Hindlimb muscle (tissue), 1 donor: ENCODE results near the gene ELP5. TPM values are rescaled to one million over a fixed set of nuclear protein-coding genes. Genes with fewer than 3 reads are reported as not detected.

Experiments used
- DNase-seq: peaks from one replicate; pipeline ENCODE4 v3.0.0-alpha.2; 2013
- polyA plus RNA-seq: library from polyadenylated mRNA; unstranded; fragments of 120-200 nt; gene quantifications from one replicate; pipeline ENCODE4 v1.2.1, GENCODE V29; 2013; ENCODE audit not compliant: insufficient read length

The ELP5 gene
- 46.1 TPM for polyA plus RNA-seq

DNA sequence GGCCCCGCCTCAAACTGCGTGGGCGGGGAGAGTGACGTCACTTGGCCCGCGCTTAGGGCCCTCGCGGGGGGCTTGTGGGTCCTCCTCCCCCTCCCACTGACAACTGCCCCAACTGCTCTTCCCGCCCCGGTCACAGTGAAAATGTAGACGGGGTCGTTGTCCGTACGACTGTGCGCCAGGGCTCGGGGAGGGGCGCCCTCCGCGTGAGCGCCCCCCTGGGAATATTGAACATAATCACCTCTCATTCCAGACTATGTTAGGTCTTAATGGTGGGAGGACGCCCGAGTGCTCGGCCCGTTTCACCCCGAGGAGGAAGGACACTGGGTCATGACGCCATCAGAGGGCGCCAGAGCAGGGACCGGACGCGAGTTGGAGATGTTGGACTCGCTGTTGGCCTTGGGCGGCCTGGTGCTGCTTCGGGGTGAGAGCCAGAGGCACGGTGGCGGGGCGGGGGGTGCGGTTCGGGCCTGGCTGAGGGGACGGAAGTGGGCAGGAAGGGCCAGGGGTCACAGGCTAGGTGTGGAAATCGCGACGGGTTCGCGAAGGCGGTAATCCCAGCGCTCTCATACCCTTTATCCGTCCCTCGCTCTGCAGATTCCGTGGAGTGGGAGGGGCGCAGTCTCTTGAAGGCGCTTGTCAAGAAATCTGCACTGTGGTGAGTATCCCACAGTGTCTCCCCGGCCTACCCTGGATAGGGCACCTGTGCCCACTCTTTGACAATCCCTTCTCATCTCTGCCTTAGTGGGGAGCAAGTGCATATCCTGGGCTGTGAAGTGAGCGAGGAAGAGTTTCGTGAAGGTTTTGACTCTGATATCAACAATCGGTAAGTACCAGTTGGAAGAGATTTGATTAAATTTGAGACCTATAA is at the start of gene ELP5:
Gene ELP5, plus strand, starts transcription at position 40 of the 868 bp plus-strand sequence. Its CDS starts 336 bp downstream, at position 376.
- peak; percentile 94 for DNase-seq

- DNase-seq: no peak
Measured at GRCh38 chr17:7203391-7203790, 48.6 kb upstream of the ELP5 start.

DNA sequence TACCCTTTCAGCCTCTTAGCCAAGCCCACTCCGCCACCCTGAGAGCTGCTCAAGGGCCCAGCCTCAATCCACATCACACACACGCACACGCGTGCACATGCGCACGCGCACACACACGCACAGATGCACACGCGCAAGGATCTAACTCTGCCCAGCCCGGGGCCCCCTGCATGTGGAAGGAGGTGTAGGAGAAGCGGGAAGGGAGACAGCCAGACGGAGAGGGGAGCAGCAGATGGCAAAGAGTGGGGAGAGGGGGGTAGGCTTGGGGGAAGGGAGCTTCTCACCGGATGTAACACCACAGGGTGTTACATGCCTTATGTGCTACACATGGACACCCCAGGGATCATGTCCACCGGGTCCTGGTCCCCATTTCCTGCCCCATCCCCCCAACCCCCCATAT is 47.7 kb upstream of the ELP5 start:
- DNase-seq: no peak

GRCh38 chr17:7204828-7205461 is 47.1 kb upstream of the ELP5 start:
- peak; percentile 88 for DNase-seq

GRCh38 chr17:7205561-7205960 is 46.5 kb upstream of the ELP5 start:
- DNase-seq: no peak

DNA sequence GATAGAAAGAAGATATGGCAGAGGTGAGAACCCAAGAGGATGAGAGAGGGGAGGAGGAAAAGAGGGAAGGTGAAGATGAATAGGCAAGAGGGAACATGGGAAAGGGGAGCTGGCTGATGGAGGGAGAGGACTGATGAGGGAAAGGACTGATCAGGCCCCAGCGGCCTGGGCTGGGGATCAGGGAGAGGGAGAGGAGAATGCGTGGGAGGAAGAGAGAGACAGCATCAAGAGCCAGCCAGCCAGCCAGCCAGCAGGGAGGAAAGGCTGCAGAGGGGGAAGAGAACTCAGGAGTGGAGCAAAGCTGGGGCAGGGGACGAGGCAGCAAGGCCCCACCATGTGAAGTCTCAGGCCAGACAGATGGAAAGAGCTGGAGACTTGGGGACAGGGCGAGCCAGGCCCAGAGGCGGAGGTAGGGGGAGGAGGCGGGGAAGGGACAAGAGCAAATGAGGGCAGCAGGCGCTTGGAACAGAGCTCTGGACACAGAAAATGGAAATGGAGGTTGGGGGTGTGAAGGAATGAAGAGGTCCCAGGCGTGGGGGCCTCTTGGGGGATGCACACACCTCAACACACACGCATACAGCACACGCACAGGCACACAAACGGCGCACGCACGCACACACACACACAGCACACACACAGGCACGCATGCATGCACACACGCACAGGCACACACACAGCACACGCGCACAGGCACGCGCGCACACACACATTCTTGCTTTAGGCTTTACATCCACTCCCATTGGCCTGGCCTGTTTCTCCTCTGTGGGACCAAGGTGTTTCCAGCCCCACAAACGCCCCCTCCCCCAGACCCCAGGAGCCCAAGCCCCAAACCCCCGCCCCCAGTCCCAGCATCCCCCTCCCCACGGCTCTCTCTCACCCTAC is 44.7 kb upstream of the ELP5 start:
- no peak for DNase-seq

DNA sequence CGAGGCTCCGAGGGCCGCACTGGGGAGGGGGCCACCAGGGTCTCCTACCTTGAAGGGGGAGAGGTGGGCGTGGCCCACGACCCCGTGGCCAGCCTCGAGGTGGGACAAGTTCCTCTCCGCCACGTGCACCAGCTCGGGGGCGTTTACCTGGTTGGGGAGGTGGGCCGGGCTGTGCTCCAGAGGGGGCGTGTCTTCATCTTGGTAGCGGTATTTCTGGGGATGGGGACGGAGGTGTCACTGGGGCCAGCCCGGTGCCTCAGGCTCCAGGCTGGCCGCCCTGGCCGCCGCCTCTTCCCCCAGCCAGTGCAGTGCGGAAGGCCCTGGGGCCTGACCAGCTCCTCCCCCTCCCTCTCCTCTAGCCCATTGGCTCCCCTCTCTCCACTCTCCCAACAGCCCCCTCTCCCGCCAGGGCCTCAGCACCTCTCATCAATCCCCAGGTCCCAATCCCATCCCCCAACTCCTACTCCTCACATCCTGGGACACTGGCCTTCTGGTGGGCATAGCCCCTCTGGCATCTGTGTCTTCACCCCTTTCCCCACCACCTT is 43.9 kb upstream of the ELP5 start:
- DNase-seq: no peak

GRCh38 chr17:7208754-7209460 is 43.1 kb upstream of the ELP5 start:
- no peak for DNase-seq

DNA sequence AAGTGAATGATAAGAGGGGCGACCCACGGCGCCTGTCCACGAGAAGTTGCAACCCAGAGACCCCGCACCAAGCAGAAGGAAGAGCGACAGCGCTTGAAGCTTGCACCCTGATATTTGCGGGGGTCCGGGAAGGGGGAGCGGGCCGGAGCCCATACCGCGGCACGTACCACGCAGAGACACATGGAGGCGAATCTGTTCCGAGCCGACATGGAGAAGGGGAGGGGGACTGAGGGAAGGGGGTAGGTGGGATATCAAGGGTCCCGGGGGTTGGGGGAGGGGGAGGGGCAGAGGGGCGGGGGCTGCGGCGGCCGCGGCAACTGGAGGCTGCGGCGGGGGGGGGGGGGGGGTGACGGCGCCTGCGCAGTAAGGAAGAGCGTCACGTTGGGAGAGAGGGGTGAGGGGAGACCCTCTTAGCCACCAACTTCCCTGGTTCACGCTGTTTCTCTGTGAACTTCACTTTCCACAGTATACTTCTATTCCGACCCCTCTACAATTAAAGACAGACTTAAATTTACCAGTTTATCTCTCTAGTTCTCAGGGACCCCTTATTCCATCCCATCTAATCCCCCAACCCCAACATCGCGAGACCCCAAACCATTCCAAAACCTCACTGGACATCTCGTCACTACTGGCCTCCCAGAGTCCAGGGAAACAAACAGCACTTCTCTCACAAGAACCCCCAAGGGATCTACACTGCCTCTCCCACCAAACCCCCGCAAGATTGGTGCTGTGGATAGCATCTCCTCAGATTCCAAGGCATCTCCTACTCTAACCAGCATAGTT is 40.3 kb upstream of the ELP5 start:
- no peak for DNase-seq

DNA sequence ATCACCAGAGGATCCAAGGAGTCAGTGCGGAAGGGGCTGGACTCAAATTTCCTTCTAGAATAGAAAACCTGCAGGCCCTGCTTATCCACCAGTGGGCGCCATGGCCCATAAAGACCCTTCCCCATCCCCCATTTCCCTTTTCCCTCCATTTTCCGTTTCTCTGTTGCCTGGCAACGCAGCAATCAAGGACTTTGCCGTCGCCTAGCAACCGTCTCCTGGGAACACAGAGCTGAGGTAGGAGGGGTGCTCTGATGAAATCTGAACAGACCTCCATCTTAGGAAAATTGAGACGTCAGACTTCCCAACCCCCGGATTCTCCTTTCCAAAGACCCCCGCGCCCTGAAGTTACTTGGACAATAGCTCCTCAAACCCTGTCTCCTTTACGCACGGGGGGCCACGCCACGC is 38.1 kb upstream of the ELP5 start:
- DNase-seq: peak; percentile 88

DNA sequence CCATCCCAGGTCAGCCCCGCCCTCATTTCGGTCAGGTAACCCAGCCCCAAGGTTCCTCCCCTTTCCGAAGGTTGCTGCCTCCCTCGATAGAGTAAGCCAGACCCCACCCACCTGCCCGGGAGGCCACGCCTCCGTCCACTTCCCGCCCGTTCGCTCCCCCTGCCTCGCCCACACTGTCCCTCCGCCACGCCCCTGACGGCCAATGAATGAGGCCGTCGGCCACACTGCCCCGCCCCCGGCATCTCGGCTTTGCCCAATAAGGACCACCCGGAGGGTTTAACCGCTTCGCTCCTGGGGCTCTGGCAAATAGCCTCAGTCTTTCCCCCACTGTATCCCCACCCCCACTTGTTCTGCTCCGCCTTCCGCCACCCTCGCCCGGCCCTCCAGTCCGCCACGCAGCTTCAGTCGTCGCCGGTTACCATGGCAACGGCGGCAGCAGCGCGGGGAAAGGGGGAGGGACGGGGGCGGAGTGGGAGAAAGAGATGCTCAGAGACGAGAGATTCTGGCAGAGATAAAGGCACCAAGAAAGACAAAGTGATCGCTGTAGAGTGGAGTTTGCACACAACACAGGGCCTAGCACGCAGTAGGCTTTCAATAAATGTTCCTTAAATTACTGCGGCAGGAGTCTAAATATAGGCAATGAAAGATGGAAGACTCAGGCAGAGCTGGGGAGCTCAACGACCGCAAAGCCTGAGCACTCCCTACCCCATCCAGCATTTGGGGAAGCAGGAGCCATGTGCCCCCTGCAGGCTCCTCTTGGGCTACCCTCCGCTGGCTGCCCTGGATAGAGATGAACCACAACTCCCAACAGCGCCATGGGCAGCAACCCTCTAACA is 37.5 kb upstream of the ELP5 start:
- DNase-seq: peak; percentile 98

- no peak for DNase-seq
Measured at GRCh38 chr17:7215136-7215638, 36.8 kb upstream of the ELP5 start.

- no peak for DNase-seq
Measured at GRCh38 chr17:7215652-7216180, 36.3 kb upstream of the ELP5 start.

DNA sequence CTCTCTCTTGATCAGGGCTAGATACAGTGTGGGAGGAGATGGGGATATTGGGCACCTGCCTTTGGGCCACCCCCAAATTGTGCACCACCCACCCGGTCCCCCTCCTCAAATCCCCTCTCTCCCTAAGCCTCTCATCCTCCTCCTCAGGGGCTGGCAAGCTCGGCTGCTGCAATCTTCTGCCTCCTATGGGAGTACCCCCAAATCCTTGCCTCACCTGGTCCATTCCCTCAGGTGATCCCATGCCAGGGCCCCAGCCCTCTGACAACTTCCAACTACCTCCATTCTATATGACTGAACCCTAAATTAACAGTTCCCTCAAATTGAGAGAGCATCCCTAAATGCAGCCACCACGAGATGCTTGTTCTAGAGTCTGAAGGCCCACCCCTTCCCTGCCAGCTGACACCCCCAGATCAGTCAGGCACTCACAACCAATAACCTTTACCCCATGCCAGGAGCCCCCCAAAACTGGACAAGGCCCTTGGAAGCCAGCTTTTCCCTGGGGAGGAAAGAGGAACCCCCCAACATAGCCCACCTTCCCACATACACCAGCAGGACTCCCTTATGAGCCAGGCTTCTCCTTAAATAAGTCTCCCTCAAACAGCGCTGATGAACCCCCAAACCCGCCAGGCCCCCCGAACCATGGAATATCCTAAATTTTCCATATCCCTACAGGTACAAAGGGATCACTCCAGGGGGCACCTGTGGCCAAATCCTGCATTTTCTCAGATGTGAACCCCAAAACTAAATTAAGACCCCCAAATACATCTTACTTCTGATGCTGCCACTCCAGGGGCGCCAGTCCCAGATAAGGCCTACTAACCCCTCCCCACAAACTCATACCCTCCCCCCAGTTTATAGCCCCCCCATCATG is 35.5 kb upstream of the ELP5 start:
- no peak for DNase-seq

DNA sequence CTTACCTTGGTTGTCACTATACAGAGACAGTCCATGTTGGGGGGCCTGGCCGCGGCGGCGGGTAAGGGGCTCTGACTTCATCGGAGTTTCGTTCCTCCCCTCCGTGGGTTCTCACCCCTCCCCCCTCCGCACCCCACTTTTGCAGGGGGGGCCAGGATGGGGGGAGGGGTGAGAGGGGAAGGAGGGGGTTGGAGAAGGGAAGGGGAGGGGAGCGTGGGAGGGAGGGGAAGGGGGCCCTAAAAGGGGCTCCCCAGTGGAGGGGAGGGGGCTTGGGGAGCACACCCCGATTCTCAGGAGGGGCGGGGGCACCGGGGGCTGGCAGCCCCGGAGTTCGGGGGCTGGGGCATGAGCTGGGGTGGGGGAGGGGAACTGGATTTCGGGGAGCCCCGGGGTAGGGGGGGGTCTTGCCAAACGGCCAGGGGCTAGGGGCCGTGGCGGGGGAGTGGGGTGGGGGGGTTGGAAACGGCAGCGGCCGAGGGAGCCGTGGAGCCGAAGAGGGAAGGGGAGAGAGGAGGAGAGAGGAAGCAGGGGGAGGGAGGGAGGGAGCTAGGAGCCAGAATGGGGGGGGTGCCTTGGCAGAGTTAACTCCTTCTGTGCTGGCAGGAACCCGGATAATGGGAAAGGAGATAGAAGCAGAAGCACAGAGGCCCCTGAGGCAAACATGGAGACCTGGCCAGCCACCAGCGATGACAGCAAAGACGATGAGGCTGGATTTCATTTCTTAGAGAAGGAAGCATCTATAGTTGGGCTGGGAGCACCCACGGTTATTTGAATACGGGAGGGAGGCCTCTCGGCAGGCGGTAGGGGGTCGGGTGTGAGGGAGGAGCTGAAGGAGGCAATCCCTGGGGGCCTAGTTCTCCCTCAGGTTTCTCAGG is 34.7 kb upstream of the ELP5 start:
- peak; percentile 86 for DNase-seq

DNA sequence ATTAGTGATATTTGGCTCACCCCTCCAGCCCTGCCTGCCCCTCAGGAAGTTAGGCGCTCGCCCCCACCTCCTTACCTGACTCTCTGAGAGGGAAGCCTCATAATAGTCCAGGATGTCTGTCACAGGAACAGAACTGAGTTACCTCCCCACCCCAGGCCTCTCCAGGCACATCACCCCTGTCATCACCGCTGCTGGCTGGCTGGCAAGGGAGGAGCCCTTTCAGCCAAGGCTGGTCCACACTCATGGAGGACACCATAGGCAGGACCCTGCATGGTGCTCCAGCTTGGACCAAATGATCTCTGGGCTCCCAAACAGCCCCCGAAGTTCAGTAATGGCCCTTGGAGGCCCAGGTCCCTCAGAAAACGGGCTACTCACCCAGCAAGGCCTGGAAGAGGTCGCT is 33.8 kb upstream of the ELP5 start:
- no peak for DNase-seq

- DNase-seq: no peak
Measured at GRCh38 chr17:7218758-7219157, 33.3 kb upstream of the ELP5 start.
